Caco-2 (cell line): ENCODE measurements around the gene SMIM33. TPM values are rescaled to one million over a fixed set of nuclear protein-coding genes. Genes with fewer than 3 reads are reported as not detected.
"Not testable (repeated sequence)": the region's sequence is repeated elsewhere in the genome, so short reads cannot be mapped to it uniquely, and the experiment has no call there.

Experiments
- BruUV-seq: library from RNA; stranded (reverse); fragments of 400-500 nt; replicated peaks from 2 replicates; lab custom pipeline; 2021; lab: Mats Ljungman, UMichigan
- CTCF ChIA-PET: fragments of 300-600 bp; sonication (Branson Sonifier 250); formaldehyde crosslinking; loops from one replicate; lab custom pipeline; 2022; ENCODE audit warnings: antibody characterized with exemption; lab: Charles Lee
- POLR2A ChIA-PET: fragments of 300-600 bp; sonication (Branson Sonifier 250); formaldehyde crosslinking; loops from one replicate; lab custom pipeline; 2022; ENCODE audit warnings: antibody characterized with exemption; lab: Charles Lee
- DNase-seq, 2 experiments: peaks; one replicate each; pipeline versions ENCODE4 v3.0.0 to v3.0.0-alpha.2; 2020 to 2022
- H3K27me3 ChIP-seq: replicated peaks from 2 replicates; pipeline ENCODE4 v1.6.0; 2011; ENCODE audit warnings: low read length; ENCODE audit not compliant: control insufficient read depth, insufficient read depth
- H3K36me3 ChIP-seq: 2 replicates; pipeline ENCODE4 v1.5.1; 2011; ENCODE audit warnings: low read length; ENCODE audit not compliant: control insufficient read depth, insufficient read depth
- H3K4me1 ChIP-seq: fragments of 250-450 bp; sonication (Bioruptor Pico); 2 replicates; pipeline ENCODE4 v1.5.1; 2020; ENCODE audit warnings: mild to moderate bottlenecking
- H3K4me3 ChIP-seq: 2 replicates; pipeline ENCODE4 v1.5.1; 2011; ENCODE audit warnings: low read depth, mild to moderate bottlenecking, control low read depth, low read length
- H3K9me3 ChIP-seq: fragments of 250-450 bp; sonication (Bioruptor Pico); 2 replicates; pipeline ENCODE4 v1.5.1; 2020; ENCODE audit warnings: mild to moderate bottlenecking, moderate library complexity
- H3K27ac Mint-ChIP-seq: one replicate; pipeline ENCODE4 v1.8.0; 2022; ENCODE audit warnings: mixed read lengths; ENCODE audit not compliant: unreplicated experiment
- H3K27me3 Mint-ChIP-seq: one replicate; pipeline ENCODE4 v1.8.0; 2022; ENCODE audit warnings: mixed read lengths; ENCODE audit not compliant: insufficient read depth, unreplicated experiment
- H3K36me3 Mint-ChIP-seq: one replicate; pipeline ENCODE4 v1.8.0; 2022; ENCODE audit warnings: mild to moderate bottlenecking, mixed read lengths; ENCODE audit not compliant: insufficient read depth, unreplicated experiment
- H3K4me1 Mint-ChIP-seq: one replicate; pipeline ENCODE4 v1.8.0; 2022; ENCODE audit warnings: low read depth, mixed read lengths; ENCODE audit not compliant: unreplicated experiment
- H3K4me3 Mint-ChIP-seq: one replicate; pipeline ENCODE4 v1.8.0; 2022; ENCODE audit warnings: mild to moderate bottlenecking, moderate library complexity, mixed read lengths; ENCODE audit not compliant: unreplicated experiment
- H3K9me3 Mint-ChIP-seq: one replicate; pipeline ENCODE4 v1.8.0; 2022; ENCODE audit warnings: mixed read lengths; ENCODE audit not compliant: unreplicated experiment
- intact Hi-C: fragments of 100-400 bp; cut with micrococcal nuclease; formaldehyde crosslinking; loops from one replicate; pipeline ENCODE4 v1.10.0; 2022; ENCODE audit not compliant: unreplicated experiment
- total RNA-seq: library from RNA; stranded (reverse); gene quantifications from 2 replicates; pipeline ENCODE4 v1.2.3, GENCODE V29; 2022
- TF ChIP-seq, protein P1 (sequence below), 2 experiments: fragments of 200-600 bp in 1 of 2; IDR thresholded peaks; 1 replicate in 1 of 2; 2 replicates in 1 of 2; pipeline versions ENCODE4 v1.5.1 to v1.8.0; 2011 to 2022; ENCODE audit warnings: antibody characterized with exemption in 1 of 2, control low read depth in 1 of 2, inconsistent platforms in 1 of 2, low read depth in 1 of 2, low read length in 1 of 2, mild to moderate bottlenecking in 1 of 2, moderate library complexity in 1 of 2; ENCODE audit not compliant: insufficient read depth in 1 of 2, severe bottlenecking in 1 of 2, unreplicated experiment in 1 of 2

Gene SMIM33
- total RNA-seq, 1 experiment from 2014 or later: not detected

DNA sequence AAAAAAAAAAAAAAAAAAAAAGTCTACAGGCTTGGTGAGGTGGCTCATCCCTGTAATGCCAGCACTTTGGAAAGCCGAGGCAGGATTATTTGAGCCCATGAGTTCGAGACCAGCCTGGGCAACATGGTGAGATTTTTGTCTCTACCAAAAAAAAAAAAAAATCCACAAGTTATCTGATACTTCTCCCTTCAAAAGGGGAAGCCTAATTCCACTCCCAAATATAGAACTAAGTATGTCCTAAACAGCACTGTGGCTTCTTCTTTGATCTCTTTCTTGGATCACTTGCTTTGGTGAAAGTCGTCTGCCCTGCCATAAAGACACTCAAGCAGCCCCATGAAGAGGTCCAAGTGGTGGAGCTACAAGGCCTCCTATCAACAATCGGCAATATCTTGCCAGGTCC lies 30.6 kb downstream of the SMIM33 start:
- no peak for DNase-seq
- Mint-ChIP-seq H3K4me1 (no peaks in the 10 kb centered on the region), H3K27ac (no peak overlapping the region), H3K27me3 (no peaks in the 10 kb centered on the region), H3K36me3 (no peaks in the 10 kb centered on the region), H3K9me3 (no peaks in the 10 kb centered on the region), H3K4me3 (no peak overlapping the region)
- TF ChIP-seq, protein P1, sequence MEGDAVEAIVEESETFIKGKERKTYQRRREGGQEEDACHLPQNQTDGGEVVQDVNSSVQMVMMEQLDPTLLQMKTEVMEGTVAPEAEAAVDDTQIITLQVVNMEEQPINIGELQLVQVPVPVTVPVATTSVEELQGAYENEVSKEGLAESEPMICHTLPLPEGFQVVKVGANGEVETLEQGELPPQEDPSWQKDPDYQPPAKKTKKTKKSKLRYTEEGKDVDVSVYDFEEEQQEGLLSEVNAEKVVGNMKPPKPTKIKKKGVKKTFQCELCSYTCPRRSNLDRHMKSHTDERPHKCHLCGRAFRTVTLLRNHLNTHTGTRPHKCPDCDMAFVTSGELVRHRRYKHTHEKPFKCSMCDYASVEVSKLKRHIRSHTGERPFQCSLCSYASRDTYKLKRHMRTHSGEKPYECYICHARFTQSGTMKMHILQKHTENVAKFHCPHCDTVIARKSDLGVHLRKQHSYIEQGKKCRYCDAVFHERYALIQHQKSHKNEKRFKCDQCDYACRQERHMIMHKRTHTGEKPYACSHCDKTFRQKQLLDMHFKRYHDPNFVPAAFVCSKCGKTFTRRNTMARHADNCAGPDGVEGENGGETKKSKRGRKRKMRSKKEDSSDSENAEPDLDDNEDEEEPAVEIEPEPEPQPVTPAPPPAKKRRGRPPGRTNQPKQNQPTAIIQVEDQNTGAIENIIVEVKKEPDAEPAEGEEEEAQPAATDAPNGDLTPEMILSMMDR (IDR thresholded peaks at IDR 0.05; ENCODE audit: insufficient read depth in 1 of 2, low read depth in 1 of 2, low read length in 1 of 2, severe bottlenecking in 1 of 2, unreplicated experiment in 1 of 2): no peak
- no peak overlapping the region for H3K4me3 ChIP-seq
- intact Hi-C loops: no loop called here
- no peaks in the 10 kb centered on the region for H3K4me1 ChIP-seq
- BruUV-seq: no TSS peak
- H3K27me3 ChIP-seq: no peaks in the 10 kb centered on the region
- H3K36me3 ChIP-seq: no peaks in the 10 kb centered on the region
- ChIA-PET POLR2A (no interaction called here), CTCF (interaction anchor here (0.7 kb wide), 1 partner anchor 12 kb away, joined by 11 read pairs; no protein-coding TSS in a partner anchor)
- 0 out of 2 replicates have a peak, but pooled peaks cover 6% of the 10 kb centered on the region for H3K9me3 ChIP-seq

DNA sequence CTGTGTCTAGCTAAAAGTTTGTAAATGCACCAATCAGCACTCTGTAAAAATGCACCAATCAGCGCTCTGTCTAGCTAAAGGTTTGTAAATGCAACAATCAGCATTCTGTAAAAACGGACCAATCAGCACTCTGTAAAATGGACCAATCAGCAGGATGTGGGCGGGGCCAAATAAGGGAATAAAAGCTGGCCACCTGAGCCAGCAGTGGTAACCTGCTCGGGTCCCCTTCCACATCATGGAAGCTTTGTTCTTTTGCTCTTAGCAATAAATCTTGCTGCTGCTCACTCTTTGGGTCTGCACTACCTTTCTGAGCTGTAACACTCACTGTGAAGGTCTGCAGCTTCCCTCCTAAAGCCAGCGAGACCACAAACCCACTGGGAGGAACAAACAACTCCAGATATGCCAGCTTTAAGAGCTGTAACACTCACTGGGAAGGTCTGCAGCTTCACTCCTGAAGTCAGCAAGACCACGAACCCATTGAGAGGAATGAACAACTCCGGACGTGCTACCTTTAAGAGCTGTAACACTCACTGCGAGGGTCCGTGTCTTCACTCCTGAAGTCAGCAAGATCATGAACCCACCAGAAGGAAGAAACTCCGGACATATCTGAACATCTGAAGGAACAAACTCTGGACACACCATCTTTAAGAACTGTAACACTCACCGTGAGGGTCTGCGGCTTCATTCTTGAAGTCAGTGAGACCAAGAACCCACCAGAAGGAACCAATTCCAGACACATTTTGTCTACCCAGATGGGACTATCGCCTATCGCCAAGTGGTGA lies 32.4 kb downstream of the SMIM33 start:
- H3K4me3 ChIP-seq, H3K36me3 Mint-ChIP-seq, DNase-seq, BruUV-seq, H3K27ac Mint-ChIP-seq, H3K4me3 Mint-ChIP-seq, H3K9me3 ChIP-seq, H3K27me3 ChIP-seq, H3K36me3 ChIP-seq, H3K4me1 Mint-ChIP-seq, H3K9me3 Mint-ChIP-seq, H3K4me1 ChIP-seq, intact Hi-C loops, H3K27me3 Mint-ChIP-seq: not testable (repeated sequence)
- POLR2A ChIA-PET: interaction anchor here (0.7 kb wide), 1 partner anchor 9 kb away, joined by 3 read pairs; no protein-coding TSS in a partner anchor
- CTCF ChIA-PET: interaction anchor here (0.6 kb wide), 1 partner anchor 44 kb away, joined by 3 read pairs; no protein-coding TSS in a partner anchor

DNA sequence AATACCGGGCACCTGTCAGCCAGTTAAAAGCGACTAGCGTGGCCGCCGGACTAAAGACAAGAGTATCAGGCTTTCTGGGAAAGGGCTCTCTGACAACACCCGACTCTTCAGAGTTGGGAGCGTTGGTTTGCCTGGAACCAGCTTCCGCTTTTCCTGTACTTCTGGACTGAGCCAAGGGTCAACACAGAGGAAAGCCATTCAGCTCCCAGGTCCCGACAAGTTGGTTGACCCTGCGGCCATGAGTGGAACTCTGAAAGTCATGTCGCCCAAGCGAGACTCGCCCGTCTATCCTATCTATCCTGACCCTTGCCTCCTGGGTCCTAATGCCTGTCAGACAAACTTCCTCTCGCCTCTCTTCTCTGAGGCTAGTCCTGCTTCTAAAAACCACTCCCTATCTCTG lies 33.1 kb downstream of the SMIM33 start:
- H3K36me3 Mint-ChIP-seq, CTCF ChIA-PET, H3K9me3 Mint-ChIP-seq, H3K4me1 ChIP-seq, intact Hi-C loops, H3K4me3 Mint-ChIP-seq, DNase-seq, H3K27ac Mint-ChIP-seq, H3K9me3 ChIP-seq, H3K27me3 ChIP-seq, H3K27me3 Mint-ChIP-seq, BruUV-seq, POLR2A ChIA-PET, H3K4me3 ChIP-seq, H3K4me1 Mint-ChIP-seq, H3K36me3 ChIP-seq: not testable (repeated sequence)

DNA sequence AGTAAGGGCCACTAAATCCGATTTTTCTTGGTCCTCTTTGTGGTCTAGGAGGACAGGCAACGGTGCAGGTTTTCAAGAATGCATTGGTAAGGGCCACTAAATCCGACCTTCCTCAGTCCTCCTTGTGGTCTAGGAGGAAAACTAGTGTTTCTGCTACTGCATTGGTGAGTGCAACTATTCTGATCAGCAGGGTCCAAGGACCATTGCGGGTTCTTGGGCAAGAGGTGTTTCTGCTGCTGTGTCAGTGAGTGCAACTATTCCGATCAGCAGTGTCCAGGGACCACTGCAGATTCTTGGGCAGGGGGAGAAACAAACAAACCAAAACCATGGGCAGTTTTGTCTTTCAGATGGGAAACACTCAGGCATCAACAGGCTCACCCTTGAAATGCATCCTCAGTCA lies 33.9 kb downstream of the SMIM33 start:
- H3K4me1 Mint-ChIP-seq, H3K36me3 ChIP-seq, H3K4me3 ChIP-seq, H3K9me3 Mint-ChIP-seq, H3K27me3 ChIP-seq, H3K4me3 Mint-ChIP-seq, DNase-seq, H3K4me1 ChIP-seq, intact Hi-C loops, H3K36me3 Mint-ChIP-seq, POLR2A ChIA-PET, H3K9me3 ChIP-seq, CTCF ChIA-PET, H3K27ac Mint-ChIP-seq, BruUV-seq, H3K27me3 Mint-ChIP-seq: not testable (repeated sequence)
